SK-N-SH (cell line): ENCODE results near the gene SAP30. TPM values are rescaled to one million over a fixed set of nuclear protein-coding genes. Genes with fewer than 3 reads are reported as not detected.

ENCODE experiments used
- CTCF ChIA-PET: fragments of 300-600, 350-600 bp; formaldehyde crosslinking; extraction: SDS; loops from one replicate; lab custom pipeline; 2021; lab: Yijun Ruan, JAX
- POLR2A ChIA-PET: fragments of 350-600 bp; sonication (Branson Sonifier 250); formaldehyde crosslinking; extraction: SDS; loops from one replicate; lab custom pipeline; 2020; ENCODE audit warnings: antibody characterized with exemption, inconsistent platforms; lab: Yijun Ruan, JAX
- DNase-seq: peaks from one replicate; pipeline ENCODE4 v3.0.0; 2012
- H2AFZ ChIP-seq: fragments of 200-600 bp; sonication (generic); 2 replicates; pipeline ENCODE4 v1.8.1; 2016; ENCODE audit warnings: antibody characterized with exemption, mild to moderate bottlenecking, low read depth
- H3F3A ChIP-seq: fragments of 200-600 bp; sonication (generic); replicated peaks from 2 replicates; pipeline ENCODE3; 2016; ENCODE audit warnings: antibody characterized with exemption, mild to moderate bottlenecking; ENCODE audit not compliant: insufficient read depth
- H3K27ac ChIP-seq, 2 experiments: fragments of 200-500 bp in 1 of 2; fragments of 200-600 bp in 1 of 2; sonication (Bioruptor generic) in 1 of 2; sonication (generic), shearing (Covaris generic) in 1 of 2; 2 replicates each; pipeline versions ENCODE4 v1.5.1 to v1.6.1; 2014 to 2016; ENCODE audit warnings: low read depth in 2 of 2, inconsistent platforms in 1 of 2, low read length in 1 of 2, mild to moderate bottlenecking in 1 of 2, mixed read lengths in 1 of 2
- H3K27me3 ChIP-seq: fragments of 200-600 bp; sonication (generic), shearing (Covaris generic); 2 replicates; pipeline ENCODE4 v1.6.1; 2016; ENCODE audit warnings: mixed run types; ENCODE audit not compliant: insufficient read depth
- H3K36me3 ChIP-seq, 2 experiments: fragments of 200-500 bp in 1 of 2; fragments of 200-600 bp in 1 of 2; sonication (Bioruptor generic) in 1 of 2; sonication (generic) in 1 of 2; replicated peaks in 1 of 2; 2 replicates each; pipeline versions ENCODE3 to v1.5.1; 2014 to 2016; ENCODE audit warnings: low read length in 1 of 2, mild to moderate bottlenecking in 1 of 2; ENCODE audit not compliant: insufficient read depth in 2 of 2, control insufficient read depth in 1 of 2
- H3K4me1 ChIP-seq, 2 experiments: fragments of 200-500 bp in 1 of 2; fragments of 200-600 bp in 1 of 2; sonication (Bioruptor generic) in 1 of 2; sonication (generic), shearing (Covaris generic) in 1 of 2; 2 replicates each; pipeline versions ENCODE4 v1.5.1 to v1.6.1; 2014 to 2016; ENCODE audit warnings: low read depth in 1 of 2, low read length in 1 of 2, mixed run types in 1 of 2; ENCODE audit not compliant: insufficient read depth in 2 of 2, control insufficient read depth in 1 of 2
- H3K4me2 ChIP-seq: fragments of 200-600 bp; sonication (generic), shearing (Covaris generic); 2 replicates; pipeline ENCODE4 v1.6.1; 2017; ENCODE audit warnings: mixed run types
- H3K4me3 ChIP-seq, 2 experiments: fragments of 200-500 bp in 1 of 2; fragments of 200-600 bp in 1 of 2; sonication (Bioruptor generic) in 1 of 2; sonication (generic), shearing (Covaris generic) in 1 of 2; 2 replicates each; pipeline versions ENCODE4 v1.5.1 to v1.8.1; 2014 to 2016; ENCODE audit warnings: low read depth in 2 of 2, inconsistent platforms in 1 of 2, low read length in 1 of 2, mild to moderate bottlenecking in 1 of 2, mixed read lengths in 1 of 2, moderate library complexity in 1 of 2
- H3K79me2 ChIP-seq: fragments of 200-600 bp; sonication (generic); 2 replicates; pipeline ENCODE4 v1.8.1; 2017; ENCODE audit warnings: mild to moderate bottlenecking; ENCODE audit not compliant: insufficient read depth
- H3K9ac ChIP-seq: fragments of 200-600 bp; sonication (generic); 2 replicates; pipeline ENCODE4 v1.6.1; 2017; ENCODE audit warnings: mixed run types
- H3K9me2 ChIP-seq: fragments of 200-600 bp; sonication (generic); 2 replicates; pipeline ENCODE4 v1.6.1; 2017; ENCODE audit warnings: mixed run types
- H3K9me3 ChIP-seq: fragments of 200-600 bp; sonication (generic); 2 replicates; pipeline ENCODE4 v1.6.1; 2017; ENCODE audit warnings: mixed run types, mild to moderate bottlenecking, moderate library complexity
- H4K20me1 ChIP-seq: fragments of 200-600 bp; sonication (generic); 2 replicates; pipeline ENCODE4 v1.6.1; 2017; ENCODE audit warnings: mild to moderate bottlenecking, mixed run types; ENCODE audit not compliant: insufficient read depth
- CTCF ChIP-seq: fragments of 200-600 bp; sonication (generic); IDR thresholded peaks from 2 replicates; pipeline ENCODE4 v1.6.1; 2017; ENCODE audit warnings: antibody characterized with exemption, mild to moderate bottlenecking, moderate library complexity
- ELF1 ChIP-seq: IDR thresholded peaks from 2 replicates; pipeline ENCODE4 v1.4.0; 2012
- EP300 ChIP-seq, 2 experiments: IDR thresholded peaks; 2 replicates each; pipeline versions ENCODE4 v1.4.0 to v1.6.1; 2012; ENCODE audit warnings: borderline replicate concordance in 1 of 2, low read depth in 1 of 2, low read length in 1 of 2
- EZH2phosphoT487 ChIP-seq: fragments of 200-600 bp; sonication (generic); IDR thresholded peaks from 2 replicates; pipeline ENCODE4 v1.6.1; 2017; ENCODE audit warnings: low read depth, mixed run types, mild to moderate bottlenecking, antibody characterized with exemption, moderate library complexity, borderline replicate concordance
- GATA2 ChIP-seq: sonication (generic); formaldehyde crosslinking; IDR thresholded peaks from 2 replicates; pipeline ENCODE4 v1.5.0; 2020; ENCODE audit warnings: mild to moderate bottlenecking, missing genetic modification reagents
- JUND ChIP-seq: IDR thresholded peaks from 2 replicates; pipeline ENCODE4 v1.4.0; 2012
- MXI1 ChIP-seq: IDR thresholded peaks from 2 replicates; pipeline ENCODE4 v1.6.1; 2012; ENCODE audit warnings: mild to moderate bottlenecking, low read depth, low read length, improper control_type of control experiment
- NFIC ChIP-seq: IDR thresholded peaks from 2 replicates; pipeline ENCODE4 v1.4.0; 2012; ENCODE audit warnings: borderline replicate concordance
- NRF1 ChIP-seq: IDR thresholded peaks from 2 replicates; pipeline ENCODE4 v1.6.1; 2012; ENCODE audit warnings: low read depth, mild to moderate bottlenecking, low read length
- PBX3 ChIP-seq: IDR thresholded peaks from 2 replicates; pipeline ENCODE4; 2012
- RAD21 ChIP-seq: IDR thresholded peaks from 2 replicates; pipeline ENCODE4 v1.6.1; 2012; ENCODE audit warnings: mild to moderate bottlenecking, low read length
- RCOR1 ChIP-seq: fragments of 150-350 bp; IDR thresholded peaks from 2 replicates; pipeline ENCODE4 v1.6.1; 2017; ENCODE audit warnings: antibody characterized with exemption, low read length
- REST ChIP-seq: IDR thresholded peaks from 2 replicates; pipeline ENCODE4 v1.6.1; 2012; ENCODE audit warnings: mild to moderate bottlenecking, low read depth, low read length, moderate library complexity
- RFX5 ChIP-seq: IDR thresholded peaks from 2 replicates; pipeline ENCODE4 v1.6.1; 2012; ENCODE audit warnings: mild to moderate bottlenecking, improper control_type of control experiment, low read length
- SIN3A ChIP-seq: IDR thresholded peaks from 2 replicates; pipeline ENCODE4 v1.6.1; 2012; ENCODE audit warnings: low read depth, mild to moderate bottlenecking, low read length, moderate library complexity, borderline replicate concordance
- TAF1 ChIP-seq: IDR thresholded peaks from 2 replicates; pipeline ENCODE4 v1.6.1; 2012; ENCODE audit warnings: low read depth, mild to moderate bottlenecking, low read length, moderate library complexity, borderline replicate concordance
- TEAD4 ChIP-seq: IDR thresholded peaks from 2 replicates; pipeline ENCODE4 v1.4.0; 2012; ENCODE audit warnings: mild to moderate bottlenecking, borderline replicate concordance; ENCODE audit not compliant: insufficient read depth
- WGBS: methylation state at CpG from one replicate; pipeline ENCODE4 v1.1.6; 2017; ENCODE audit warnings: low lambda C conversion rate; 5-methylcytosine and 5-hydroxymethylcytosine counted together
- polyA plus RNA-seq, 3 experiments: library from polyadenylated mRNA; depleted of rRNA; stranded (reverse); fragments of >200 nt; gene quantifications; 2 replicates each; pipeline ENCODE4 v1.2.3, GENCODE V29; 2012
- TF ChIP-seq, protein P1 (sequence below): IDR thresholded peaks from 2 replicates; pipeline ENCODE4 v1.4.0; 2012; ENCODE audit warnings: low read depth, borderline replicate concordance

Gene SAP30
- polyA plus RNA-seq, 1 of the 3 experiments (the other 2 are of a cell fraction) = 19.0 TPM

DNA sequence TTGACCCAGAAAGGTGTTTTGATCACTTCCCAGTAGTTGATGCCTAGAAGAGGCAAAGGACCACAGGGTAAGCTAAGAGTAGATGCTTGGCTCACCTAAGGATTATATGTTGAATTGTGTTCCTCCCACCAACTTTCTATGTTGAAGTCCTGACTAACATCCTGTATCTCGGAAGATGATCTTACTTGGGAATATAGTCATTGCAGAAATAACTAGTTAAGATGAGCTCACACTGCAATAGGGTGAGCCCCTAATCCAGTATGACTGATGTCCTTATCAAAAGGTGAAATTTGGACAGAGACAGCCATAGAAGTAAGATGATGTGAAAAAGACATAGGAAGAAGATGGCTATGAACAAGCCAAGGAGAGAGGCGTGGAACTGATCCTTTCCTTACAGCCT is 33.3 kb upstream of the SAP30 start:
- H3K4me3 ChIP-seq = no peak overlapping the region
- H3K79me2 ChIP-seq = peaks cover 27% of the 10 kb centered on the region
- no peak overlapping the region for H3K9ac ChIP-seq
- no peaks in the 10 kb centered on the region for H3K27me3 ChIP-seq
- 88% methylated on average over 2 of the region's 2 CpGs for WGBS
- peak overlapping the region; percentile 61; the same call in 1 of the 2 replicates for H2AFZ ChIP-seq
- H3K4me2 ChIP-seq = no peak overlapping the region
- H3K9me2 ChIP-seq = no peaks in the 10 kb centered on the region
- peaks cover 18% of the 10 kb centered on the region for H3F3A ChIP-seq
- TF ChIP-seq EZH2phosphoT487 (no peak), RAD21 (no peak), EP300 (IDR thresholded peaks at IDR 0.05; ENCODE audit: borderline replicate concordance in 1 of 2, low read depth in 1 of 2, low read length in 1 of 2) (no peak), RCOR1 (no peak), TAF1 (no peak), ELF1 (no peak)
- TF ChIP-seq, protein P1, sequence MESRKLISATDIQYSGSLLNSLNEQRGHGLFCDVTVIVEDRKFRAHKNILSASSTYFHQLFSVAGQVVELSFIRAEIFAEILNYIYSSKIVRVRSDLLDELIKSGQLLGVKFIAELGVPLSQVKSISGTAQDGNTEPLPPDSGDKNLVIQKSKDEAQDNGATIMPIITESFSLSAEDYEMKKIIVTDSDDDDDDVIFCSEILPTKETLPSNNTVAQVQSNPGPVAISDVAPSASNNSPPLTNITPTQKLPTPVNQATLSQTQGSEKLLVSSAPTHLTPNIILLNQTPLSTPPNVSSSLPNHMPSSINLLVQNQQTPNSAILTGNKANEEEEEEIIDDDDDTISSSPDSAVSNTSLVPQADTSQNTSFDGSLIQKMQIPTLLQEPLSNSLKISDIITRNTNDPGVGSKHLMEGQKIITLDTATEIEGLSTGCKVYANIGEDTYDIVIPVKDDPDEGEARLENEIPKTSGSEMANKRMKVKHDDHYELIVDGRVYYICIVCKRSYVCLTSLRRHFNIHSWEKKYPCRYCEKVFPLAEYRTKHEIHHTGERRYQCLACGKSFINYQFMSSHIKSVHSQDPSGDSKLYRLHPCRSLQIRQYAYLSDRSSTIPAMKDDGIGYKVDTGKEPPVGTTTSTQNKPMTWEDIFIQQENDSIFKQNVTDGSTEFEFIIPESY = no peak
- H4K20me1 ChIP-seq = peaks cover 10% of the 10 kb centered on the region
- ChIA-PET POLR2A (no interaction called here), CTCF (interaction anchor here (0.7 to 2.2 kb wide), 4 partner anchors 16 to 54 kb away, joined by 3 to 7 read pairs (median 3); no protein-coding TSS in a partner anchor)
- peaks cover 12 to 22% of the 10 kb centered on the region in 2 experiments; a peak in 3 of 4 replicates for H3K4me1 ChIP-seq
- H3K27ac ChIP-seq = no peak overlapping the region
- no peaks in the 10 kb centered on the region for H3K9me3 ChIP-seq
- no peak for DNase-seq
- peaks cover 4 to 6% of the 10 kb centered on the region in 2 experiments for H3K36me3 ChIP-seq

DNA sequence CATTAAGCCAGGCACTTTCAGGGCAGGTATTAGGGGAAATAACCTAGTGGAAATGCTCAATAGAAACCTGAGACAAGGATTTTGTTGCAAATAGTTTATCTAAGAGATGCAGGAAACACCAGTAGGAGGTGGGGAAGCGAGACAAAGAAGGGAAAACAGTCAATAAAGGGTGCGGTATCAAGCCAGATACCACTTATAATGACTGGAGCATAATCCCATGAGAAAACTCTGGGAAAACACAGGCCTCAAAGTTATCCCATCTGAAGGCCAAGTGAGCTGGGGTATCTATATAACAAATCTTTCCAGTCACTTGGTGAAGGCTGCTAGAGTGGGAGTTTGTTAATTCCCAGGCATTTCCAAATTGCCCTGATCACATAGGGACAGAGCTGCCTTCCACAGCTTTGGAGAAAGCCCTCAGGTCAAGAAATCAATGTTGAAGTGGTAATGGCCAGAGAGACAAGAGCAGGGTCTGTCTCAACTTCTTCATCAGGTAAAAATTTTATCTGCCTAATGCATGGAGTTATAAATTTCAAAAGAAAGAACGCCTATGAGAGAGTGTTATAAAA is 26.8 kb upstream of the SAP30 start:
- 95% methylated on average over 3 of the region's 3 CpGs for WGBS
- H2AFZ ChIP-seq = no peak overlapping the region
- CTCF ChIA-PET = interaction anchor here (1.2 kb wide), 1 partner anchor 11 kb away, joined by 3 read pairs; no protein-coding TSS in a partner anchor
- no peak for TF ChIP-seq EZH2phosphoT487
- TF ChIP-seq SIN3A = no peak
- no peak for TF ChIP-seq TAF1
- TF ChIP-seq TEAD4 = no peak
- TF ChIP-seq RFX5 = no peak
- no peak for TF ChIP-seq REST
- TF ChIP-seq NFIC = no peak
- no peak for TF ChIP-seq GATA2 (CRISPR knock-in tag)
- no peak for TF ChIP-seq PBX3
- no peak for TF ChIP-seq NRF1
- TF ChIP-seq RAD21 = no peak
- no peak for TF ChIP-seq CTCF
- TF ChIP-seq MXI1 = no peak
- TF ChIP-seq ELF1 = no peak
- TF ChIP-seq JUND = no peak

More for the DNA sequence above, 26.8 kb upstream of the SAP30 start:
- Histone ChIP-seq H3K9ac (no peak overlapping the region), H3K27ac (no peak overlapping the region), H3K36me3 (no peaks in the 10 kb centered on the region), H4K20me1 (no peaks in the 10 kb centered on the region), H3K4me1 (peaks cover 0 to 11% of the 10 kb centered on the region in 2 experiments; a peak in 1 of 4 replicates), H3K27me3 (no peaks in the 10 kb centered on the region), H3K9me3 (0 out of 2 replicates have a peak, but pooled peaks cover 4% of the 10 kb centered on the region), H3K9me2 (no peaks in the 10 kb centered on the region), H3K79me2 (no peaks in the 10 kb centered on the region), H3K4me2 (no peak overlapping the region), H3K4me3 (no peak overlapping the region), H3F3A (no peaks in the 10 kb centered on the region)
- POLR2A ChIA-PET = no interaction called here
- DNase-seq = no peak
